Measurements from ENCODE around the gene OR14J1. TPM values are rescaled to one million over a fixed set of nuclear protein-coding genes. Genes with fewer than 3 reads are reported as not detected.
"Not testable (repeated sequence)": the region's sequence is repeated elsewhere in the genome, so short reads cannot be mapped to it uniquely, and the experiment has no call there.

Gene OR14J1
- not detected for total RNA-seq

GRCh38 chr6:29301316-29301715 is at the start of gene OR14J1:
TSS of gene OR14J1 (plus strand) at chr6:29301701. CDS start at chr6:29306690, 4,989 bp downstream.
- no peaks in the 10 kb centered on the region for H3K9me3 Mint-ChIP-seq
- H3K36me3 Mint-ChIP-seq = no peaks in the 10 kb centered on the region
- H3K27me3 Mint-ChIP-seq = peaks cover 9 to 16% of the 10 kb centered on the region in 2 donors
- H3K4me3 Mint-ChIP-seq = no peak within 1 kb of the TSS
- H3K27ac Mint-ChIP-seq = no peak within 1 kb of the TSS
- H3K4me1 Mint-ChIP-seq (ENCODE audit: low read depth in 2 of 2) = no peaks in the 10 kb centered on the region
- DNase-seq (ENCODE audit: low spot score) (no peak), ATAC-seq (no peak)

DNA sequence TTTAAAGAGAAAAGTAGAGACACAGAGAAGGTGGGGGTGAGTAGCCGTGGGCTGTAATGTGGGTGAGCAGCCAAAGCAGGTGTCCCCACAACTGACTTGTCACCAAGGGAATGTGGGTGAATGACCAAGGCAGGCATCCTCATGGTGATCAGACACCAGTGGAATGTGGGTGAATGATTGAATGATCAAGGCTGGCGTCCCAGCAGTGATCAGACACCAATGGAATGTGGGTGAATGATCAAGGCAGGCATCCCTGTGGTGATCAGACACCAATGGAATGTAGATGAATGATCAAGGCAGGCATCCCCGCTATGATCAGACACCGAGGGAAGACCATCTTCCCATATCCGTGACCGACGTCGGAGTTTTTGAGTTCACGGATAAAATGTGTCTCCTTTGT is 49.8 kb upstream of the OR14J1 start:
- DNase-seq (ENCODE audit: low spot score) (no peak), ATAC-seq (no peak)
- Mint-ChIP-seq H3K27ac (no peak overlapping the region), H3K27me3 (peaks cover 37 to 71% of the 10 kb centered on the region in 2 donors), H3K36me3 (no peaks in the 10 kb centered on the region), H3K4me3 (no peak overlapping the region), H3K9me3 (peaks cover 27% of the 10 kb centered on the region), H3K4me1 (ENCODE audit: low read depth in 2 of 2) (no peaks in the 10 kb centered on the region)

DNA sequence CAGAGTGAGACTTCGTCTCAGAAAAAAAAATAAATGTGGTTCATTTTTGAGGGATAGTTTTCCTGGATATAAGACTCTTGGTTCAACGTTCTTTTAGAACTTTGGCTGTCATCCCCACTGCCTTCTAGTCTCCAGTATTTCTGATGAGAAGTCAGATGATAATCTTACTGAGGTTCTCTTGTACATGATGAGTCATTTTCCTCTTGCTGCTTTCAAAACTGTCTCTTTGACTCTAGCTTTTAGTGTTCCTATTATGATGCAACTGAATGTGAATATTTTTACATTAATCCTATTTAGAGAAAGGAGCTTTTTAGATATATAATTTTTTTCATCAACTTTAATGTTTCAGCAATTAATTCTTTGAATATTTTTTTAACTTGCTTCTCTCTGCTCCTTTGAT is 46.0 kb upstream of the OR14J1 start:
- no peak for DNase-seq (ENCODE audit: low spot score)
- no peak for ATAC-seq
- H3K27me3 Mint-ChIP-seq = peaks cover 14 to 33% of the 10 kb centered on the region in 2 donors
- H3K4me1 Mint-ChIP-seq (ENCODE audit: low read depth in 2 of 2) = no peaks in the 10 kb centered on the region
- H3K9me3 Mint-ChIP-seq = peaks cover 5% of the 10 kb centered on the region
- no peaks in the 10 kb centered on the region for H3K36me3 Mint-ChIP-seq
- no peak overlapping the region for H3K4me3 Mint-ChIP-seq
- no peak overlapping the region for H3K27ac Mint-ChIP-seq

DNA sequence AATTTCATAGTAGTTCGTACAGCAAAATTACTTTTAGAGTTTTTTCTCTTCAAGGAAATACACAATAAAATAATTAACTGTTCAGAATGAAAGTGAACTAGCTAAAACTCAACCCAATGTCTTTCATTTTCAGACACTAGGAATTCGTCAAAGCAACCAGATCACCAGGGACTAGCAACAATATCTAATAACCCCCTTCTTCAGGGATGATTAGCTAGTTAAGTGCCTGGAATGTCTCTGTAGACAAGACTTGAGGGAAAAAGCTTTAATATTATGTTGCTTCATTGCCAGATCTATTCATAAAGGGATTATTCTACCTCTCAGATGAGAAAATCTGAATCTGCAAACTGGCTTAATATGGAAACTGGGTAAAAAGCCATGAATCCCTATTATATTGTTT is 41.8 kb upstream of the OR14J1 start:
- H3K27me3 Mint-ChIP-seq = peaks cover 9 to 22% of the 10 kb centered on the region in 2 donors
- no peak overlapping the region for H3K4me3 Mint-ChIP-seq
- H3K4me1 Mint-ChIP-seq (ENCODE audit: low read depth in 2 of 2) = no peaks in the 10 kb centered on the region
- no peaks in the 10 kb centered on the region for H3K9me3 Mint-ChIP-seq
- H3K27ac Mint-ChIP-seq = no peak overlapping the region
- no peak for ATAC-seq
- no peak for DNase-seq (ENCODE audit: low spot score)
- H3K36me3 Mint-ChIP-seq = no peaks in the 10 kb centered on the region

DNA sequence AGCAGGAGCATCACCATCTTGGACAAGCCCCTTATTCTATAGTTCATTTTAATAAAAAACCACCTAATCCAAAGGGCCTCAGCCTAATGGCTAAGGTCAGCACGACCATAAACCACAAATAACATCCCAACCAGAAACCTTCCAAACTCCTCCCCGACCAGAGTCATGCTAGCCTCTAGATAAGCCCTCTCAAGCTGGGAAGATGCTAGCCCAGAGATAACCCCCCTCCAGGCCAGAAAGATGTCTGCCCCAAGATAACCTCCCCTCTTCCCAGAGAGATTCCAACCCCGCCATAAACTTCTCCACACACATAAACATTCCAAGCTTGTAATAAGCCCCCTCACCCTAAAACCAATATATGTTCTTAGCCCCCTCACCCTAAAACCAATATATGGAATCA is 38.5 kb upstream of the OR14J1 start:
- H3K4me1 Mint-ChIP-seq (ENCODE audit: low read depth in 2 of 2) = no peaks in the 10 kb centered on the region
- H3K9me3 Mint-ChIP-seq = no peaks in the 10 kb centered on the region
- ATAC-seq = no peak
- H3K27me3 Mint-ChIP-seq = peaks cover 13 to 32% of the 10 kb centered on the region in 2 donors
- H3K4me3 Mint-ChIP-seq = no peak overlapping the region
- no peaks in the 10 kb centered on the region for H3K36me3 Mint-ChIP-seq
- no peak overlapping the region for H3K27ac Mint-ChIP-seq
- no peak for DNase-seq (ENCODE audit: low spot score)

GRCh38 chr6:29294499-29294914 is 7.0 kb upstream of the OR14J1 start:
- ATAC-seq (no peak), DNase-seq (ENCODE audit: low spot score) (no peak)
- peaks cover 5 to 32% of the 10 kb centered on the region in 2 donors for H3K27me3 Mint-ChIP-seq
- no peaks in the 10 kb centered on the region for H3K36me3 Mint-ChIP-seq
- H3K27ac Mint-ChIP-seq = no peak overlapping the region
- no peaks in the 10 kb centered on the region for H3K9me3 Mint-ChIP-seq
- H3K4me3 Mint-ChIP-seq = no peak overlapping the region
- no peaks in the 10 kb centered on the region for H3K4me1 Mint-ChIP-seq (ENCODE audit: low read depth in 2 of 2)

DNA sequence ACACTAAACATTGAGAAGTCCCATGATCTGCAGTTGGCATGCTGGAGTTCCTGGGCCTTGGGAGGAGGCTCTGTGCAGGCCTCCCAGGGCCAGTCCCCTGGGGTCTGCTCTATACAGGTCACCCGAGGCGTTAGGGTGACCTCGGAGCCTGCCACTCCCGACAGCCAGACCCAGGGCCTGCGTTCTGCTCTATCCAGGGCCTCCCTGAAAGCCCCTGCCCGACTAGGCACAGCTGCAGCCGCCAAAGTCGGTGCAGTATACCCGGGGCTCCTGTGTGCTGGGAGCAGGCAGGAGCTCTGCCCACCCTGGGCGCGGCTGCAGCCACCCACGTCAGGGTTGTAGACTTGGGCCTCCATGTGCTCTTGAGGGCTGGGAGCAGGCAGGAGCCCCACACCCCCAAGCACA is 6.3 kb upstream of the OR14J1 start:
- H3K4me1 Mint-ChIP-seq (ENCODE audit: low read depth in 2 of 2) = no peaks in the 10 kb centered on the region
- no peaks in the 10 kb centered on the region for H3K9me3 Mint-ChIP-seq
- H3K27ac Mint-ChIP-seq = no peak overlapping the region
- ATAC-seq (peak; percentile 20 to 48), DNase-seq (ENCODE audit: low spot score) (no peak)
- no peak overlapping the region for H3K4me3 Mint-ChIP-seq
- peaks cover 4 to 26% of the 10 kb centered on the region in 2 donors for H3K27me3 Mint-ChIP-seq
- H3K36me3 Mint-ChIP-seq = no peaks in the 10 kb centered on the region

DNA sequence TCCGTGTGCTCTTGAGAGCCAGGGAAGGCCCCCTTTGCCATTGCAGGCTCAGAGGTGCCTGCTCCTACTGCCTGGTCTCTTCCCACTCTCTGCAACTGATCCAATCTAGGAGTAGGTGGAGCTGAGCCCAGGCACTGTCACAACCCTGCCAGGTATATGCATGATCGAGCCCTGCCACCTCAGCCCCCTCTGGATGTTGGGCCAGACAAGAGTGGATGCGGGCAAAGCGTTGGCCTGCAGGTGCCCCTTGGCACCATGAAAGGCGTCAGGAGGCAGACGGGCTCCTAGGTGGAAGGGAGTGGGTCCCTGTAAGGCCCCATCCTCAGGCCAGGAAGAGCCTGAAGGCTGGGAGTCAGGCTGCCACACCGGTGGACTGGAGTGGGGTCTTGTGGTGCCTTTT is 5.9 kb upstream of the OR14J1 start:
- DNase-seq (ENCODE audit: low spot score) = no peak
- H3K9me3 Mint-ChIP-seq = no peaks in the 10 kb centered on the region

DNA sequence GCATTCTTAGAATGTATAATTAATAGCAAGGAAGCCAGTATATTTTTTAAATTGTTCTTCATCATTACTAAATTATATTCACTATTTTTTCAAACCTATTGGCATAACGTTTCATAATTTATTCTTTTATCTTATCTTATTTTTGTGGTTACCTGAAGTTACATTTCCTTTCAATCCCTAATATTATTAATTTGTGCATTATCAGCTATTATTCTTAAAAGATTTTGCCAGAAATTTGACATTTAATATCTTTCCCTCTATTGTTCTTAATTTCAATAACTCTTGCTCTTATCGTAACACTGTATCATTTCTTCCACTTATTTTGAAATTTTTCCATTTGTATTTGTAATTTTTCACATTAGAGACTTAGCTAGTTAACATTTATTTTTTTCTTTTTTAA is 18.4 kb downstream of the OR14J1 start:
- Mint-ChIP-seq H3K9me3 (no peaks in the 10 kb centered on the region), H3K4me1 (ENCODE audit: low read depth in 2 of 2) (no peaks in the 10 kb centered on the region), H3K27ac (no peak overlapping the region), H3K27me3 (peaks cover 11 to 28% of the 10 kb centered on the region in 2 donors), H3K36me3 (no peaks in the 10 kb centered on the region), H3K4me3 (no peak overlapping the region)
- DNase-seq (ENCODE audit: low spot score) = no peak
- no peak for ATAC-seq

More for the DNA sequence above, 5.9 kb upstream of the OR14J1 start:
- Mint-ChIP-seq H3K27ac (no peak overlapping the region), H3K27me3 (peaks cover 4 to 22% of the 10 kb centered on the region in 2 donors), H3K4me3 (no peak overlapping the region), H3K36me3 (no peaks in the 10 kb centered on the region), H3K4me1 (ENCODE audit: low read depth in 2 of 2) (no peaks in the 10 kb centered on the region)
- ATAC-seq = peak; percentile 6 to 50

DNA sequence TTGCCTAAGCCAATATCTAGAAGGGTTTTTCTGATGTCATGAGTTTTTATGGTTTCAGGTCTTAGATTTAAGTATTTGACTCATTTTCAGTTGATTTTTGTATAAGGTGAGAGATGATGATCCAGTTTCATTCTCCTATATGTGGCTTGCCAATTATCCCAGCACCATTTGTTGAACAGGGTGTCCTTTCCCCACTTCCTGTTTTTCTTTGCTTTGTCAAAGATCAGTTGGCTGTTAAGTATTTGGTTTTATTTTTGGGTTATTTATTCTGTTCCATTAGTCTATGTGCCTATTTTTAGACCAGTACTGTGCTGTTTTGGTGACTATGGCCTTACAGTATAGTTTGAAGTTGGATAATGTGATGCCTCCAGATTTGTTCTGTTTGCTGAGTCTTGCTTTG is 21.8 kb downstream of the OR14J1 start:
- H3K36me3 Mint-ChIP-seq; H3K27ac Mint-ChIP-seq; H3K4me1 Mint-ChIP-seq (ENCODE audit: low read depth in 2 of 2); DNase-seq (ENCODE audit: low spot score); H3K4me3 Mint-ChIP-seq; ATAC-seq; H3K9me3 Mint-ChIP-seq: not testable (repeated sequence)
- peaks cover 16% of the 10 kb centered on the region in 2 donors for H3K27me3 Mint-ChIP-seq

GRCh38 chr6:29325777-29326176 is 24.3 kb downstream of the OR14J1 start:
- no peak overlapping the region for H3K27ac Mint-ChIP-seq
- no peaks in the 10 kb centered on the region for H3K4me1 Mint-ChIP-seq (ENCODE audit: low read depth in 2 of 2)
- ATAC-seq (no peak), DNase-seq (ENCODE audit: low spot score) (no peak)
- H3K9me3 Mint-ChIP-seq = no peaks in the 10 kb centered on the region
- no peaks in the 10 kb centered on the region for H3K36me3 Mint-ChIP-seq
- no peak overlapping the region for H3K4me3 Mint-ChIP-seq
- H3K27me3 Mint-ChIP-seq = peaks cover 17 to 21% of the 10 kb centered on the region in 2 donors

DNA sequence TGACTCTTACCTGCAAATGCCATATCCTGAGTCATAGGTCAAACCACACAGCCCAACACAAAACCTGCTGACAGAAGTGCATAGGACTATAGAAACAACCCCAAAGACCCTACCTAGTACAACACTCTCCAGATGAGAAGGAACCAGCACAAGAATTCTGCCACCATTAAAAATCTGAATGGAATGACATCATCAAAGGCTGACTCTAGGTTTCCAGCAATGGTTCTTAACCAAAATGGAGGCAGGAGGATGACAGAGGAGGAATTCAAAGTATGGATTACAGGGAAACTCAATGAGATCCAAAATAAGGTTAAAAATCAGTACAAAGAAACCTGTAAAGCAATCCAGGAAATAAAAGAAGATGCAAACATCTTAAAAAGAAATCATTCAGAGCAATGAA is 31.2 kb downstream of the OR14J1 start:
- DNase-seq (ENCODE audit: low spot score) = no peak
- H3K9me3 Mint-ChIP-seq = no peaks in the 10 kb centered on the region
- no peaks in the 10 kb centered on the region for H3K4me1 Mint-ChIP-seq (ENCODE audit: low read depth in 2 of 2)
- H3K36me3 Mint-ChIP-seq = no peaks in the 10 kb centered on the region
- H3K27ac Mint-ChIP-seq = no peak overlapping the region
- no peak overlapping the region for H3K4me3 Mint-ChIP-seq
- ATAC-seq = no peak
- H3K27me3 Mint-ChIP-seq = peaks cover 15 to 35% of the 10 kb centered on the region in 2 donors

DNA sequence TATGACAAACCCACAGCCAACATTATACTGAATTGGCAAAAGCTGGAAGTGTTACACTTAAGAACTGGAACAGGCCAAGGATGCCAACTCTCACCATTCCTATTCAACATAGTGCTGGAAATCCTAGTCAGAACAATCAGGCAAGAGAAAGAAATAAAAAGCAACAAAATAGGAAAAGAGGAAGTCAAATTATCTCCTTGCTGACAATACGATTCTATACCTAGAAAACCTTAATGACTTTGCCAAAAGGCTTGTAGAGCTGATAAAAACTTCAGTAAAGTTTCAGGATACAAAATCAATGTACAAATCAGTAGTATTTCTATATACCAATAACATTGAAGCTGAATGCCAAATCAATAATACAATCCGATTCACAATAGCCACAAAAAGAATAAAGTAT is 34.8 kb downstream of the OR14J1 start:
- ATAC-seq = no peak
- H3K27me3 Mint-ChIP-seq = peaks cover 26 to 47% of the 10 kb centered on the region in 2 donors
- H3K36me3 Mint-ChIP-seq = no peaks in the 10 kb centered on the region
- H3K27ac Mint-ChIP-seq = no peak overlapping the region
- DNase-seq (ENCODE audit: low spot score) = no peak
- no peak overlapping the region for H3K4me3 Mint-ChIP-seq
- H3K9me3 Mint-ChIP-seq = no peaks in the 10 kb centered on the region
- no peaks in the 10 kb centered on the region for H3K4me1 Mint-ChIP-seq (ENCODE audit: low read depth in 2 of 2)

DNA sequence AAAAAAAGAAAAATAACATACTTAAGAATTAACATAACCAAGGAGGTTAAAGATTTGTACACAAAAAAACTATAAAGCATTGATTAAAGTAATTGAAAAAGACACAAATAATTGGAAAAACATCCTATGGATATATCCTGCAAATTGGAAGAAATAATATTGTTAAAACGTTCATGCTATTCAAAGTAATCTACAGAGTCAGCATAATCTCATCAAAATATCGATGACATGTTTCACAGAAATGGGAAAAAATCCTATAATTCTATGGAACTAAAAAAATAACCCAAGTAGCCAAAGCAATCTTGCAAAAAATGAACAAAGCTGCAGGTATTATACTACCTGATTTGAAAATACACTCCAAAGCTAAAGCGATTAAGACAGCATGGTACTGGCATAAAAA is 43.9 kb downstream of the OR14J1 start:
- H3K36me3 Mint-ChIP-seq = no peaks in the 10 kb centered on the region
- no peaks in the 10 kb centered on the region for H3K4me1 Mint-ChIP-seq (ENCODE audit: low read depth in 2 of 2)
- no peak for ATAC-seq
- peaks cover 9 to 47% of the 10 kb centered on the region in 2 donors for H3K27me3 Mint-ChIP-seq
- H3K4me3 Mint-ChIP-seq = no peak overlapping the region
- H3K9me3 Mint-ChIP-seq = no peaks in the 10 kb centered on the region
- DNase-seq (ENCODE audit: low spot score) = no peak
- H3K27ac Mint-ChIP-seq = no peak overlapping the region

DNA sequence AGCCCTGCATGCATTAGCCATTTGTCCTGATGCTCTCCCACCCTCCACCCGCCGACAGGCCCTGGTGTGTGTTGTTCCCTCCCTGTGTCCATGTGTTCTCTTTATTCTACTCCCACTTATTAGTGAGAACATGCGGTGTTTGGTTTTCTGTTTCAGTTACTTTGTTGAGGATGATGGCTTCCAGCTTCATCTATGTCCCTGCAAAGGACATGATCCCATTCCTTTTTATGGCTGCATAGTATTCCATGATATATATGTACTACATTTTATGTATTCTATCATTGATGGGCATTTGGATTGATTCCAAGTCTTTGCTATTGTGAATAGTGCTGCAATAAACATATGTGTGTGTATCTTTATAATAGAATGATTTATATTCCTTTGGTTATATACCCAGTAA is 47.8 kb downstream of the OR14J1 start:
- peaks cover 11% of the 10 kb centered on the region for H3K36me3 Mint-ChIP-seq
- H3K27ac Mint-ChIP-seq = not testable (repeated sequence)
- H3K27me3 Mint-ChIP-seq = peaks cover 24 to 74% of the 10 kb centered on the region in 2 donors

More for the DNA sequence above, 47.8 kb downstream of the OR14J1 start:
- not testable (repeated sequence) for H3K9me3 Mint-ChIP-seq; ATAC-seq; H3K4me3 Mint-ChIP-seq; H3K4me1 Mint-ChIP-seq (ENCODE audit: low read depth in 2 of 2); DNase-seq (ENCODE audit: low spot score)
